Mesothelial cell of epicardium (in vitro differentiated cells): ENCODE results near the gene MRPL40. TPM values are rescaled to one million over a fixed set of nuclear protein-coding genes. Genes with fewer than 3 reads are reported as not detected.
"Not testable (repeated sequence)": the region's sequence is repeated elsewhere in the genome, so short reads cannot be mapped to it uniquely, and the experiment has no call there.

Source experiments
- DNase-seq, 2 experiments: peaks; one replicate each; pipeline ENCODE4 v3.0.0; 2021; ENCODE audit warnings: low spot score in 2 of 2; ENCODE audit not compliant: unreplicated experiment in 2 of 2
- H3K27ac Mint-ChIP-seq: 2 replicates; pipeline ENCODE4 v1.8.0; 2021; ENCODE audit warnings: mixed read lengths
- H3K27me3 Mint-ChIP-seq: 2 replicates; pipeline ENCODE4 v1.8.0; 2021; ENCODE audit warnings: low read depth, mixed read lengths
- H3K36me3 Mint-ChIP-seq: 2 replicates; pipeline ENCODE4 v1.8.0; 2021; ENCODE audit warnings: mixed read lengths
- H3K4me1 Mint-ChIP-seq: 2 replicates; pipeline ENCODE4 v1.8.0; 2021; ENCODE audit warnings: mixed read lengths
- H3K4me3 Mint-ChIP-seq: 2 replicates; pipeline ENCODE4 v1.8.0; 2021; ENCODE audit warnings: mild to moderate bottlenecking, moderate library complexity, mixed read lengths
- H3K9me3 Mint-ChIP-seq: 2 replicates; pipeline ENCODE4 v1.8.0; 2021; ENCODE audit warnings: mixed read lengths
- CTCF ChIP-seq: fragments of 200-600 bp; sonication (generic); IDR thresholded peaks from one replicate; pipeline ENCODE4 v1.5.0; 2021; ENCODE audit warnings: antibody characterized with exemption; ENCODE audit not compliant: unreplicated experiment
- total RNA-seq: library from RNA; stranded (reverse); gene quantifications from 3 replicates; pipeline ENCODE4 v1.2.1, GENCODE V29; 2021

Gene MRPL40
- total RNA-seq, 1 donor from 2014 or later = 19.1 TPM

- no peak overlapping the region for H3K4me3 Mint-ChIP-seq
- no peak overlapping the region for H3K27ac Mint-ChIP-seq
- peaks cover 10% of the 10 kb centered on the region for H3K36me3 Mint-ChIP-seq
- no peak for TF ChIP-seq CTCF
- peaks cover 15% of the 10 kb centered on the region for H3K4me1 Mint-ChIP-seq
- H3K9me3 Mint-ChIP-seq = no peaks in the 10 kb centered on the region
- no peaks in the 10 kb centered on the region for H3K27me3 Mint-ChIP-seq
- DNase-seq = no peak
These were observed 2.7 kb downstream of the MRPL40 start for GRCh38 chr22:19434829-19435580.

- not testable (repeated sequence) for H3K4me3 Mint-ChIP-seq, H3K27ac Mint-ChIP-seq, H3K9me3 Mint-ChIP-seq, DNase-seq, H3K4me1 Mint-ChIP-seq, H3K27me3 Mint-ChIP-seq
- peaks cover 10% of the 10 kb centered on the region for H3K36me3 Mint-ChIP-seq
These were observed 4.3 kb downstream of the MRPL40 start for GRCh38 chr22:19436444-19437161.

GRCh38 chr22:19438298-19438697, 6.0 kb downstream of the MRPL40 start:
- DNase-seq = no peak
- H3K27me3 Mint-ChIP-seq = no peaks in the 10 kb centered on the region
- H3K36me3 Mint-ChIP-seq = peaks cover 10% of the 10 kb centered on the region
- peaks cover 2% of the 10 kb centered on the region for H3K4me1 Mint-ChIP-seq
- H3K27ac Mint-ChIP-seq = no peak overlapping the region
- H3K4me3 Mint-ChIP-seq = no peak overlapping the region
- H3K9me3 Mint-ChIP-seq = no peaks in the 10 kb centered on the region
- TF ChIP-seq CTCF = no peak

- no peaks in the 10 kb centered on the region for H3K9me3 Mint-ChIP-seq
- no peak overlapping the region for H3K27ac Mint-ChIP-seq
- TF ChIP-seq CTCF = no peak
- no peak overlapping the region for H3K4me3 Mint-ChIP-seq
- no peaks in the 10 kb centered on the region for H3K27me3 Mint-ChIP-seq
- no peak for DNase-seq
- peaks cover 7% of the 10 kb centered on the region for H3K4me1 Mint-ChIP-seq
- H3K36me3 Mint-ChIP-seq = peaks cover 1% of the 10 kb centered on the region
These were observed 8.3 kb downstream of the MRPL40 start for GRCh38 chr22:19440411-19441195.

GRCh38 chr22:19442166-19442565, 9.8 kb downstream of the MRPL40 start:
- no peaks in the 10 kb centered on the region for H3K27me3 Mint-ChIP-seq
- peaks cover 17% of the 10 kb centered on the region for H3K4me1 Mint-ChIP-seq
- DNase-seq = no peak
- no peaks in the 10 kb centered on the region for H3K36me3 Mint-ChIP-seq
- no peak overlapping the region for H3K4me3 Mint-ChIP-seq
- H3K27ac Mint-ChIP-seq = no peak overlapping the region
- no peaks in the 10 kb centered on the region for H3K9me3 Mint-ChIP-seq
- TF ChIP-seq CTCF = no peak
